Tibial artery (tissue), 4 donors: Measurements from ENCODE around the gene ITIH5.

ENCODE experiments used
- DNase-seq, 2 donors: peaks; one replicate each; pipeline ENCODE4 v3.0.0-alpha.2; 2019
- H3K27ac ChIP-seq, 2 donors: fragments of 200-600 bp; sonication (generic) in 1 of 2; 1 replicate in 1 of 2; 2 replicates in 1 of 2; pipeline ENCODE4 v1.5.1; 2018 to 2019; ENCODE audit warnings: mild to moderate bottlenecking in 1 of 2
- H3K27me3 ChIP-seq, 2 donors: fragments of 200-600 bp; sonication (generic) in 1 of 2; one replicate each; pipeline versions ENCODE4 v1.5.1 to v1.6.0; 2016 to 2019
- H3K36me3 ChIP-seq, 3 donors: fragments of 200-600 bp; sonication (generic) in 2 of 3; one replicate each; pipeline ENCODE4 v1.5.1; 2016 to 2019; ENCODE audit warnings: mild to moderate bottlenecking in 2 of 3
- H3K4me1 ChIP-seq, 4 donors: fragments of 200-600 bp; sonication (generic) in 2 of 4; 1 replicate in 3 of 4; 2 replicates in 1 of 4; pipeline ENCODE4 v1.5.1; 2016 to 2019
- H3K4me3 ChIP-seq, 2 donors: fragments of 200-600 bp; sonication (generic) in 1 of 2; 1 replicate in 1 of 2; 2 replicates in 1 of 2; pipeline ENCODE4 v1.5.1; 2018 to 2019; ENCODE audit warnings: mild to moderate bottlenecking in 2 of 2
- H3K9me3 ChIP-seq, 3 donors: fragments of 200-600 bp; sonication (generic) in 1 of 3; one replicate each; pipeline ENCODE4 v1.5.1; 2016 to 2019
- CTCF ChIP-seq, 2 experiments: fragments of 200-600 bp in 1 of 2; fragments of 450-650 bp in 1 of 2; IDR thresholded peaks; one replicate each; pipeline ENCODE4 v1.5.1; 2017 to 2019; ENCODE audit warnings: antibody characterized with exemption in 2 of 2, mild to moderate bottlenecking in 1 of 2, moderate library complexity in 1 of 2
- intact Hi-C: fragments of 100-400 bp; cut with DNase I; formaldehyde crosslinking; loops from one replicate; pipeline ENCODE4 v1.15.0; 2023; ENCODE audit warnings: low total_unique reads

Gene ITIH5

GRCh38 chr10:7515439-7515838, 151.3 kb downstream of the ITIH5 start:
- no peak for TF ChIP-seq CTCF (IDR thresholded peaks at IDR 0.05)
- Histone ChIP-seq H3K4me1 (no peaks in the 10 kb centered on the region), H3K9me3 (peaks cover 0 to 3% (median 0%) of the 10 kb centered on the region in 3 donors), H3K36me3 (no peaks in the 10 kb centered on the region), H3K27ac (no peak overlapping the region), H3K27me3 (peaks cover 0 to 12% of the 10 kb centered on the region in 2 donors), H3K4me3 (no peak overlapping the region)
- no peak for DNase-seq
- intact Hi-C loops: no loop called here

GRCh38 chr10:7513936-7514335, 152.8 kb downstream of the ITIH5 start:
- H3K27ac ChIP-seq: no peak overlapping the region
- intact Hi-C loops: no loop called here
- H3K4me3 ChIP-seq: no peak overlapping the region
- no peaks in the 10 kb centered on the region for H3K4me1 ChIP-seq
- no peak for TF ChIP-seq CTCF (IDR thresholded peaks at IDR 0.05)
- no peak for DNase-seq
- H3K27me3 ChIP-seq: peaks cover 0 to 11% of the 10 kb centered on the region in 2 donors
- no peaks in the 10 kb centered on the region for H3K36me3 ChIP-seq
- peaks cover 0 to 9% (median 2%) of the 10 kb centered on the region in 3 donors for H3K9me3 ChIP-seq

- H3K4me1 ChIP-seq: no peaks in the 10 kb centered on the region
- no peak overlapping the region for H3K4me3 ChIP-seq
- H3K27ac ChIP-seq: no peak overlapping the region
- no peak for DNase-seq
- TF ChIP-seq CTCF (IDR thresholded peaks at IDR 0.05): no peak
- no peaks in the 10 kb centered on the region for H3K36me3 ChIP-seq
- peaks cover 0 to 9% (median 2%) of the 10 kb centered on the region in 3 donors for H3K9me3 ChIP-seq
- intact Hi-C loops: no loop called here
- H3K27me3 ChIP-seq: peaks cover 0 to 7% of the 10 kb centered on the region in 2 donors
Measured at GRCh38 chr10:7513455-7513854, 153.3 kb downstream of the ITIH5 start.

GRCh38 chr10:7512487-7512886, 154.3 kb downstream of the ITIH5 start:
- H3K9me3 ChIP-seq: peaks cover 0 to 9% (median 2%) of the 10 kb centered on the region in 3 donors
- H3K36me3 ChIP-seq: no peaks in the 10 kb centered on the region
- no peak overlapping the region for H3K27ac ChIP-seq
- peaks cover 0 to 3% of the 10 kb centered on the region in 2 donors for H3K27me3 ChIP-seq
- no peaks in the 10 kb centered on the region for H3K4me1 ChIP-seq
- TF ChIP-seq CTCF (IDR thresholded peaks at IDR 0.05): no peak
- no peak overlapping the region for H3K4me3 ChIP-seq
- no peak for DNase-seq
- intact Hi-C loops: no loop called here

GRCh38 chr10:7511612-7512011, 155.2 kb downstream of the ITIH5 start:
- no peak for DNase-seq
- no peak overlapping the region for H3K27ac ChIP-seq
- peaks cover 0 to 3% of the 10 kb centered on the region in 2 donors for H3K27me3 ChIP-seq
- H3K4me3 ChIP-seq: no peak overlapping the region
- no peaks in the 10 kb centered on the region for H3K36me3 ChIP-seq
- TF ChIP-seq CTCF (IDR thresholded peaks at IDR 0.05): no peak
- peaks cover 0 to 9% (median 2%) of the 10 kb centered on the region in 3 donors for H3K9me3 ChIP-seq
- intact Hi-C loops: no loop called here
- no peaks in the 10 kb centered on the region for H3K4me1 ChIP-seq
